ENCODE data around the gene TMEM253.

TMEM253 gene

GRCh38 chr14:21084396-21084795, 16.5 kb upstream of the TMEM253 start:
- peaks cover 93% of the 10 kb centered on the region for H3K36me3 ChIP-seq (ENCODE audit: control insufficient read depth, insufficient read depth, low read length)
- H3K27ac ChIP-seq (ENCODE audit: low read depth, low read length, severe bottlenecking): no peak overlapping the region
- WGBS, 2 experiments (ENCODE audit: insufficient coverage in 2 of 2): 96 to 100% methylated on average over 2 of the region's 2 CpGs
- no peaks in the 10 kb centered on the region for H3K9me3 ChIP-seq (ENCODE audit: control insufficient read depth, low read length)
- no peak overlapping the region for H3K4me3 ChIP-seq (ENCODE audit: extremely low read depth, insufficient read depth, low read length, poor library complexity, severe bottlenecking)
- peaks cover 5% of the 10 kb centered on the region for H3K4me1 ChIP-seq (ENCODE audit: control insufficient read depth, insufficient read depth, low read length, poor library complexity, severe bottlenecking)

DNA sequence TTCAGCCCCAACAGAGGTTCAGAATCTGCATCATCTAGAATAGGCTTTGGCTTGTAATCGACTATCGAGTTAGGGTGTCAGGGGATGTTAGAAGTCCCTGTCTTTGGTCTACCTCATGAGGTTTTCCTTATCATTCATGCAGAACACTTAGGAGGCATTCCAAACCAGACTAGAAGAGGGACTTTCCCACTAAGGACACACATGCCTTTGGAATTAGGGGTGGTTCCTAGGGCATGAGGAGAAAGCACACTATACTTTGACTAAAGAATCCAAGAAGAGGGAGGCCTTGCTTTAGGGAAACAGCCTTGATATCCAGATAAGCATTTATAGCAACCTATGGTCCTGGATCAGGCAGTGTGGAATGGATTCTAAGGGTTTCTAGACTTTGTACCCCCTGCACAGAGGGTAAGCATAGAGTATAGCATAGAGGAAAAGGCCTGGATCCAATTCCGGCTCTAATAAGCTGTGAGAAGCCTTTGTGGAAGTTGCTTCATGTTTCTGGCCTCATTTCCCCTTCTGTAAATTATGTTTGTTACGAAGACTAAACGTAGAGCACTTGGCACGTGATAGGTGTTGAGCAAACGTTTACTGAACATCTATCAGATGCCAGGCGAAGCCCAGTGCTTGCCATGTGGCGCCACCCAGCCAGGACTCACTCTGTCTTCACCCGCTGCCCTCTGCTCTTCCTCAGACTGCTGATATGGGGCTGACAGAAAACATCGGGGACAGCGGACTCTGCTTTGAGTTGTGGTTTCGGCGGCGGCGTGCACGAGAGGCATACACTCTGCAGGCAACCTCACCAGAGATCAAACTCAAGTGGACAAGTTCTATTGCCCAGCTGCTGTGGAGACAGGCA, 15.6 kb upstream of the TMEM253 start:
- H3K9me3 ChIP-seq (ENCODE audit: control insufficient read depth, low read length): no peaks in the 10 kb centered on the region
- 88 to 95% methylated on average over 14 to 15 of the region's 17 CpGs for WGBS, 2 experiments (ENCODE audit: insufficient coverage in 2 of 2)
- no peak overlapping the region for H3K4me3 ChIP-seq (ENCODE audit: extremely low read depth, insufficient read depth, low read length, poor library complexity, severe bottlenecking)
- peaks cover 5% of the 10 kb centered on the region for H3K4me1 ChIP-seq (ENCODE audit: control insufficient read depth, insufficient read depth, low read length, poor library complexity, severe bottlenecking)
- peaks cover 93% of the 10 kb centered on the region for H3K36me3 ChIP-seq (ENCODE audit: control insufficient read depth, insufficient read depth, low read length)
- peak overlapping the region; percentile 29 for H3K27ac ChIP-seq (ENCODE audit: low read depth, low read length, severe bottlenecking)

DNA sequence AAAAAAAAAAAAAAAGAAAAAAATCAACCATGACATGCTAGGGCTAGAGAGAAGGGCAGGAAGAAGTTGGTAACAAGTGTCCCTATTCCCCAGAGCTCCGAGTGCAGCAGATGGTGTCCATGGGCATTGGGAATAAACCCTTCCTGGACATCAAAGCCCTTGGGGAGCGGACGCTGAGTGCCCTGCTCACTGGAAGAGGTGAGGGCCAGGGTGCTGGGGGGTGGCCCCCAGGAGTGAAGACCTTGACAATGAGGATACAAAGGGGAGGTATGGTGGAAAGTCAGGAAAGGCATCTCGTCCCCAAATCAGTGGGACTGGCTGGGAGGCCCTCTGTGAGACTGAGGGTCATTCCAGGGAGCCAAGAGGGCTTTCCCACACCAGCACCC, 14.0 kb upstream of the TMEM253 start:
- Histone ChIP-seq H3K4me3 (ENCODE audit: extremely low read depth, insufficient read depth, low read length, poor library complexity, severe bottlenecking) (no peak overlapping the region), H3K9me3 (ENCODE audit: control insufficient read depth, low read length) (no peaks in the 10 kb centered on the region), H3K27ac (ENCODE audit: low read depth, low read length, severe bottlenecking) (peak overlapping the region; percentile 75), H3K36me3 (ENCODE audit: control insufficient read depth, insufficient read depth, low read length) (peaks cover 93% of the 10 kb centered on the region), H3K4me1 (ENCODE audit: control insufficient read depth, insufficient read depth, low read length, poor library complexity, severe bottlenecking) (peaks cover 5% of the 10 kb centered on the region)
- WGBS, 2 experiments (ENCODE audit: insufficient coverage in 2 of 2): 87 to 96% methylated on average over 3 of the region's 4 CpGs

DNA sequence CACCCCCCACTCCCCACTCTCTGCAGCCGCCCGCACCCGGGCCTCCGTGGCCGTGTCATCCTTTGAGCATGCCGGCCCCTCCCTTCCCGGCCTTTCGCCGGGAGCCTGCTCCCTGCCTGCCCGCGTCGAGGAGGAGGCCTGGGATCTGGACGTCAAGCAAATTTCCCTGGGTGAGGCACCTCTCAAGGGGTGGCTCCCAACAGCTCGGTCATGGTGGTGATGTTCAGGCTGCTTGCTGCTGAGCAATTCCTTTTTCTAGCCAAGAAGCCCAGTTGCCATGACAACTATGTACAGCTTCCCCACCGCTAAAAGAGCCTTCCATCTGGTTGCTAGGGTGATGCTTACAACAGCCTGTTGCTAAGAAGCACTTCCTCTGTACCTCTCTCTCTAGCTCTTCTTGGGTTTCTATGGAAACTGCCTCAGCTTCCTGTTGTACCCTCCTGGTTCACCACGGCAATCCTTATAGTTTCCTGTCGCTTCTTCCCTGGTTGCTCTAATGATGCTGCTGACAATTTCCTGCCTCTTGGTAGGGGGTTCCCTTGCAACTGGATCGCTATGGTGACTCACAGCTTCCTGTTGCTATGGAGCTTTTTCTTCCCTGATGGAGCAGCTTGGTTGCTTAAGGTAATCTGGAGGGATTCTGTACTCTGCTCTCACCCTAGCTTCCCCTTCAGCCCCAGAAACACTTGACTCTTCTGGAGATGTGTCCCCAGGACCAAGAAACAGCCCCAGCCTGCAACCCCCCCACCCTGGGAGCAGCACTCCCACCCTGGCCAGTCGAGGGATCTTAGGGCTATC, 13.4 kb upstream of the TMEM253 start:
- peak overlapping the region; percentile 75 for H3K27ac ChIP-seq (ENCODE audit: low read depth, low read length, severe bottlenecking)
- H3K36me3 ChIP-seq (ENCODE audit: control insufficient read depth, insufficient read depth, low read length): peaks cover 92% of the 10 kb centered on the region
- H3K4me3 ChIP-seq (ENCODE audit: extremely low read depth, insufficient read depth, low read length, poor library complexity, severe bottlenecking): no peak overlapping the region

GRCh38 chr14:21088687-21089086, 12.2 kb upstream of the TMEM253 start:
- 88 to 93% methylated on average over 3 to 4 of the region's 4 CpGs for WGBS, 2 experiments (ENCODE audit: insufficient coverage in 2 of 2)
- no peaks in the 10 kb centered on the region for H3K9me3 ChIP-seq (ENCODE audit: control insufficient read depth, low read length)
- H3K27ac ChIP-seq (ENCODE audit: low read depth, low read length, severe bottlenecking): no peak overlapping the region
- peaks cover 92% of the 10 kb centered on the region for H3K36me3 ChIP-seq (ENCODE audit: control insufficient read depth, insufficient read depth, low read length)
- no peak overlapping the region for H3K4me3 ChIP-seq (ENCODE audit: extremely low read depth, insufficient read depth, low read length, poor library complexity, severe bottlenecking)
- peaks cover 13% of the 10 kb centered on the region for H3K4me1 ChIP-seq (ENCODE audit: control insufficient read depth, insufficient read depth, low read length, poor library complexity, severe bottlenecking)

More for the DNA sequence above, 13.4 kb upstream of the TMEM253 start:
- no peaks in the 10 kb centered on the region for H3K9me3 ChIP-seq (ENCODE audit: control insufficient read depth, low read length)
- 63 to 66% methylated on average over 16 to 18 of the region's 19 CpGs for WGBS, 2 experiments (ENCODE audit: insufficient coverage in 2 of 2)
- H3K4me1 ChIP-seq (ENCODE audit: control insufficient read depth, insufficient read depth, low read length, poor library complexity, severe bottlenecking): peaks cover 5% of the 10 kb centered on the region

- Histone ChIP-seq H3K4me3 (ENCODE audit: extremely low read depth, insufficient read depth, low read length, poor library complexity, severe bottlenecking) (no peak overlapping the region), H3K27ac (ENCODE audit: low read depth, low read length, severe bottlenecking) (no peak overlapping the region), H3K9me3 (ENCODE audit: control insufficient read depth, low read length) (no peaks in the 10 kb centered on the region), H3K36me3 (ENCODE audit: control insufficient read depth, insufficient read depth, low read length) (peaks cover 89% of the 10 kb centered on the region), H3K4me1 (ENCODE audit: control insufficient read depth, insufficient read depth, low read length, poor library complexity, severe bottlenecking) (peaks cover 18% of the 10 kb centered on the region)
- no CpG with 5 or more reads among the region's 1 CpG for WGBS, 2 experiments (ENCODE audit: insufficient coverage in 2 of 2)
Observed at GRCh38 chr14:21089271-21089670, 11.6 kb upstream of the TMEM253 start.

DNA sequence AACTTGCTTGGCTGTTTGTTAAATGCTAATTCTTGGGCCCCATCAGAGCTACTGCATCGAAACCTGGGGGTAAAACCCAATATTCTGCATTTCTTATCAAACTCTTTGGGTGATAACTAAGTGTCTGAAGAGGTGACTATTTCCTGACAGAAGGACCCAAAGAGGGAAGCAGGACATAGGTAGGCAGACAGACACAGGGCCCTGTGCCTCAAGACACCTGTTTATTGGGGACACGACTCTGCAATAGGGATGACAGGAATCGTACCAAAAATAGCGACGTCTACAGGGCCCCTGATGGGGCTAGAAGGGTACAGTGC, 11.0 kb upstream of the TMEM253 start:
- Histone ChIP-seq H3K4me3 (ENCODE audit: extremely low read depth, insufficient read depth, low read length, poor library complexity, severe bottlenecking) (no peak overlapping the region), H3K4me1 (ENCODE audit: control insufficient read depth, insufficient read depth, low read length, poor library complexity, severe bottlenecking) (peaks cover 22% of the 10 kb centered on the region), H3K36me3 (ENCODE audit: control insufficient read depth, insufficient read depth, low read length) (peaks cover 83% of the 10 kb centered on the region), H3K9me3 (ENCODE audit: control insufficient read depth, low read length) (no peaks in the 10 kb centered on the region), H3K27ac (ENCODE audit: low read depth, low read length, severe bottlenecking) (no peak overlapping the region)
- WGBS, 2 experiments (ENCODE audit: insufficient coverage in 2 of 2): 88 to 90% methylated on average over 4 to 5 of the region's 5 CpGs

DNA sequence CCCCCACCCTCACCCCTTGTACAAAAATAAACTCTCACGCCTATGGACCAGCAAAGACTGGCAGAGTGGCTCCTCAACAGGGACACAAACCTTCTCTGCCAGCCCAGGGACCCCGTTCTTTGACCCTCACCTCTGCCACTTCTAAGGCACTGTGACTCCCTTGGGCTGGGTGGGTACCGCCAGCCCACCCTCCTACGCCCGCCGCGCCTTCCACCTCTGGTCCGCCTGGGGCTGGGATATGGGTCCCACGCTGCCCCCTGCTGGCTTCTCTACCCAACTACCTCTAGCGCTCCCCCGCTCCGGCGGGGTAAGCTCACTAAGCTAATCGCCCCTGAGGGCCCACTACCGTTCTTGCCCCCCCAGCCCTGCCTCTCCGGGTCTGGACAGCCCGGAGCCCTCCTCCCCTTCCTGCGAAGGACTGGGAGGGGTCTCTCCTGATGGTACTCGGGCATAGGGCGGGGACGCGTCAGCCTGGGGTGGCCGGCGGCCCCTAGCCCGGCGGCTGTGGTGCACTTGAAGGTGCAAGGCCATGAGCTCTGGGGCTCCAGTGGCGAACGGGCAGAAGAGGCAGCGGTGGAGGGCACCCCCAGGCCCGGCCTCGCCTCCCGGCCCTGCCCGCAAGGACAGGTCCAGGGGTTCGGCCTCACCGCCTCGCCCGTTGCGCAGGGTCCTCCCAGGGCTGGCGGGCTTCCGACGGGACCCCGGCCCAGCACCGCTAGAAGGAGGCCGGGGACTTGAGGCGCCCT, 10.5 kb upstream of the TMEM253 start:
- H3K4me3 ChIP-seq (ENCODE audit: extremely low read depth, insufficient read depth, low read length, poor library complexity, severe bottlenecking): no peak overlapping the region
- peaks cover 78% of the 10 kb centered on the region for H3K36me3 ChIP-seq (ENCODE audit: control insufficient read depth, insufficient read depth, low read length)
- 87 to 94% methylated on average over 36 to 41 of the region's 45 CpGs for WGBS, 2 experiments (ENCODE audit: insufficient coverage in 2 of 2)
- H3K27ac ChIP-seq (ENCODE audit: low read depth, low read length, severe bottlenecking): no peak overlapping the region
- H3K4me1 ChIP-seq (ENCODE audit: control insufficient read depth, insufficient read depth, low read length, poor library complexity, severe bottlenecking): peaks cover 27% of the 10 kb centered on the region
- no peaks in the 10 kb centered on the region for H3K9me3 ChIP-seq (ENCODE audit: control insufficient read depth, low read length)

GRCh38 chr14:21090940-21091663, 9.8 kb upstream of the TMEM253 start:
- H3K9me3 ChIP-seq (ENCODE audit: control insufficient read depth, low read length): no peaks in the 10 kb centered on the region
- peaks cover 29% of the 10 kb centered on the region for H3K4me1 ChIP-seq (ENCODE audit: control insufficient read depth, insufficient read depth, low read length, poor library complexity, severe bottlenecking)
- 95 to 96% methylated on average over 36 to 42 of the region's 45 CpGs for WGBS, 2 experiments (ENCODE audit: insufficient coverage in 2 of 2)
- H3K4me3 ChIP-seq (ENCODE audit: extremely low read depth, insufficient read depth, low read length, poor library complexity, severe bottlenecking): no peak overlapping the region
- peaks cover 70% of the 10 kb centered on the region for H3K36me3 ChIP-seq (ENCODE audit: control insufficient read depth, insufficient read depth, low read length)
- H3K27ac ChIP-seq (ENCODE audit: low read depth, low read length, severe bottlenecking): no peak overlapping the region

- no peak overlapping the region for H3K27ac ChIP-seq (ENCODE audit: low read depth, low read length, severe bottlenecking)
- no peaks in the 10 kb centered on the region for H3K9me3 ChIP-seq (ENCODE audit: control insufficient read depth, low read length)
- H3K36me3 ChIP-seq (ENCODE audit: control insufficient read depth, insufficient read depth, low read length): peaks cover 65% of the 10 kb centered on the region
- peaks cover 27% of the 10 kb centered on the region for H3K4me1 ChIP-seq (ENCODE audit: control insufficient read depth, insufficient read depth, low read length, poor library complexity, severe bottlenecking)
- 95 to 98% methylated on average over 24 to 35 of the region's 42 CpGs for WGBS, 2 experiments (ENCODE audit: insufficient coverage in 2 of 2)
- H3K4me3 ChIP-seq (ENCODE audit: extremely low read depth, insufficient read depth, low read length, poor library complexity, severe bottlenecking): no peak overlapping the region
Observed at GRCh38 chr14:21091821-21092272, 9.0 kb upstream of the TMEM253 start.
